ENCODE results near the gene UST.

UST gene

DNA sequence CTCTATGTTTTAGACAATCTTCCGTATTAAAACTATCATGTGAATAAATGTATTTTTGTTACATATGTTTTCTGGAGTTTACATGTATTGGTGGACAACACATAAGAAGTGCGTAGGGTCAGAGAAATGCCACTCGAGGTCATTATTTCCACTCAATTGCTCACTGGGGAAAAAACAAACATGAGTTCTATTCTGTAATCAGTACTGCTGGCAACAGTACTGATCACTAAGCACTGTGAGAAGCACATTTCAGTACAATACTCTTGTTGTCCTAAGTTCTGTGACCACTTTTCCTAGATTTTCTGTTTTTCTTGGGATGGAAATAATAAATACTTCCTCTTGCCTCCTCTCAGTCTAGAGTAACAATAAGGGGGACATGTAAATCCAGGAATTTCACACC, 44.5 kb downstream of the UST start:
- H3K9me3 ChIP-seq (replicated peaks in 1 of 2; ENCODE audit: control insufficient read depth in 2 of 2, insufficient read depth in 1 of 2, low read depth in 1 of 2, low read length in 2 of 2), result peaks cover 4 to 19% of the 10 kb centered on the region in 2 donors
- H2BK12ac ChIP-seq (ENCODE audit: low read length), result no peak overlapping the region
- H3K18ac ChIP-seq (ENCODE audit: low read length), result no peak overlapping the region
- no peak overlapping the region for H3K4me2 ChIP-seq (ENCODE audit: insufficient read depth, low read length, poor library complexity, severe bottlenecking)
- no peak overlapping the region for H2BK15ac ChIP-seq (ENCODE audit: low read length)
- no peaks in the 10 kb centered on the region for H3K27me3 ChIP-seq (ENCODE audit: control insufficient read depth in 3 of 3, insufficient read depth in 3 of 3, low read depth in 1 of 3, low read length in 3 of 3)
- H3K9ac ChIP-seq (ENCODE audit: low read depth, low read length, poor library complexity), result no peak overlapping the region
- no peaks in the 10 kb centered on the region for H3K79me1 ChIP-seq (ENCODE audit: low read depth, low read length)
- H2BK5ac ChIP-seq (ENCODE audit: low read length), result no peak overlapping the region
- peaks cover 0 to 7% of the 10 kb centered on the region in 2 donors for H3K4me1 ChIP-seq (ENCODE audit: control insufficient read depth in 2 of 2, insufficient read depth in 1 of 2, low read depth in 1 of 2, low read length in 2 of 2)
- DNase-seq (ENCODE audit: low spot score), result no peak
- H2AK5ac ChIP-seq (ENCODE audit: low read depth, low read length), result no peak overlapping the region
- no peak overlapping the region for H3K4ac ChIP-seq (ENCODE audit: low read length)
- no peak overlapping the region for H3K4me3 ChIP-seq (ENCODE audit: low read length in 2 of 2)
- no peak overlapping the region for H4K8ac ChIP-seq (ENCODE audit: low read depth, low read length)
- no peak overlapping the region for H3K23ac ChIP-seq (ENCODE audit: low read depth, low read length, poor library complexity)
- H2AFZ ChIP-seq (ENCODE audit: low read length), result no peak overlapping the region
- no peaks in the 10 kb centered on the region for H3K36me3 ChIP-seq (replicated peaks in 1 of 2; ENCODE audit: control insufficient read depth in 2 of 2, insufficient read depth in 2 of 2, low read length in 2 of 2)
- H4K91ac ChIP-seq (ENCODE audit: low read depth, low read length, poor library complexity), result no peak overlapping the region
- no peak overlapping the region for H3K14ac ChIP-seq (ENCODE audit: low read length)
- H2BK120ac ChIP-seq (ENCODE audit: low read depth, low read length), result no peak overlapping the region
- no peak overlapping the region for H3K27ac ChIP-seq (replicated peaks; ENCODE audit: low read length)
- no CpG with 5 or more reads among the region's 3 CpGs for WGBS, 2 donors (ENCODE audit: extremely low coverage in 2 of 2, insufficient read length in 2 of 2, insufficient replicate concordance in 1 of 2)

DNA sequence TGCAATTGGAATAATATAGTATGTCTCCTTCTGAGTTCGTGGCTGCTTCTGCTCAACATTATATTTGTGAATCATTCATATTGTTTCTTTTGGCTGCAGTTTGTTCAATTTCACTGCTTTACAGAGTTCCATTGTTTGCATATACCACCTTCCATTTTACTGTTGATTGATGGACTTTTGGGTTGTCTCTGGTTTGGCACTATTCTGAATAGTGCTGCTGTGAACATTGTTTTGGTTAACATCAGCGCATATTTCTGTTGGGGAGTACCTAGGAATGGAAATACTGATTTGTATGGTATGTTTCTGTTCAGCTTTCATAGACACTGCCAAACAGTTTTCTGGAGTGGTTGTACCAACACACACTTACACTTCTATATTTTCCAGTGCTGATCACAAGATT, 46.9 kb downstream of the UST start:
- Histone ChIP-seq H3K4me1 (ENCODE audit: control insufficient read depth in 2 of 2, insufficient read depth in 1 of 2, low read depth in 1 of 2, low read length in 2 of 2) (peaks cover 0 to 7% of the 10 kb centered on the region in 2 donors), H2AK5ac (ENCODE audit: low read depth, low read length) (no peak overlapping the region), H3K23ac (ENCODE audit: low read depth, low read length, poor library complexity) (no peak overlapping the region), H3K14ac (ENCODE audit: low read length) (no peak overlapping the region), H3K9ac (ENCODE audit: low read depth, low read length, poor library complexity) (no peak overlapping the region), H3K4me3 (ENCODE audit: low read length in 2 of 2) (no peak overlapping the region), H4K8ac (ENCODE audit: low read depth, low read length) (no peak overlapping the region), H3K4me2 (ENCODE audit: insufficient read depth, low read length, poor library complexity, severe bottlenecking) (no peak overlapping the region), H3K79me1 (ENCODE audit: low read depth, low read length) (no peaks in the 10 kb centered on the region), H3K36me3 (replicated peaks in 1 of 2; ENCODE audit: control insufficient read depth in 2 of 2, insufficient read depth in 2 of 2, low read length in 2 of 2) (no peaks in the 10 kb centered on the region), H2BK12ac (ENCODE audit: low read length) (no peak overlapping the region), H3K4ac (ENCODE audit: low read length) (no peak overlapping the region), H3K9me3 (replicated peaks in 1 of 2; ENCODE audit: control insufficient read depth in 2 of 2, insufficient read depth in 1 of 2, low read depth in 1 of 2, low read length in 2 of 2) (peaks cover 4 to 12% of the 10 kb centered on the region in 2 donors), H2BK120ac (ENCODE audit: low read depth, low read length) (no peak overlapping the region), H3K18ac (ENCODE audit: low read length) (no peak overlapping the region), H4K91ac (ENCODE audit: low read depth, low read length, poor library complexity) (no peak overlapping the region), H3K27ac (replicated peaks; ENCODE audit: low read length) (no peak overlapping the region), H2AFZ (ENCODE audit: low read length) (no peak overlapping the region), H3K27me3 (ENCODE audit: control insufficient read depth in 3 of 3, insufficient read depth in 3 of 3, low read depth in 1 of 3, low read length in 3 of 3) (no peaks in the 10 kb centered on the region), H2BK15ac (ENCODE audit: low read length) (no peak overlapping the region), H2BK5ac (ENCODE audit: low read length) (no peak overlapping the region)
- DNase-seq (ENCODE audit: low spot score), result no peak
- WGBS, 2 donors (ENCODE audit: extremely low coverage in 2 of 2, insufficient read length in 2 of 2, insufficient replicate concordance in 1 of 2), result no CpG with 5 or more reads among the region's 2 CpGs

DNA sequence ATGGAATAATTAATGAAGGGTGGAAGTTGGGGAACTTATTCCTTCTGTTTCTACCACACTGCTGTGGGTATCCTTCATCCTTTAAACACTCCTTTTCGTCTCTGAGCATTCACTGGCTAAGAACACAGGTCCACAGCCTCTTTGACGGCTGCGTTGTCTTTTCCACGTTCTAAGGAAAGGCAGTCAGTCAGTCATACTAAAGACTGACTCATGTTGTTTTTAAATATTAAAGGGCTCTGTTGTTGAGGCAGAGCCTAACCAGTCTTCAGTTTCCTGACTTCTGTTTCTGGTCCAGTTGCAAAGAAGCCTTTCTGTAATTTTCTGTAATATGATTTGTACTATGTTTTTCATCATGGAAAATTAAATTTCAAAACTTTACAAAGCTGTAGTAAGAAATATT, 48.0 kb downstream of the UST start:
- Histone ChIP-seq H2AFZ (ENCODE audit: low read length) (no peak overlapping the region), H3K23ac (ENCODE audit: low read depth, low read length, poor library complexity) (no peak overlapping the region), H2BK15ac (ENCODE audit: low read length) (no peak overlapping the region), H3K4ac (ENCODE audit: low read length) (no peak overlapping the region), H3K9me3 (replicated peaks in 1 of 2; ENCODE audit: control insufficient read depth in 2 of 2, insufficient read depth in 1 of 2, low read depth in 1 of 2, low read length in 2 of 2) (peaks cover 4 to 12% of the 10 kb centered on the region in 2 donors), H4K91ac (ENCODE audit: low read depth, low read length, poor library complexity) (no peak overlapping the region), H2AK5ac (ENCODE audit: low read depth, low read length) (no peak overlapping the region), H3K4me3 (ENCODE audit: low read length in 2 of 2) (no peak overlapping the region), H3K4me2 (ENCODE audit: insufficient read depth, low read length, poor library complexity, severe bottlenecking) (no peak overlapping the region), H3K27me3 (ENCODE audit: control insufficient read depth in 3 of 3, insufficient read depth in 3 of 3, low read depth in 1 of 3, low read length in 3 of 3) (no peaks in the 10 kb centered on the region), H4K8ac (ENCODE audit: low read depth, low read length) (no peak overlapping the region), H2BK5ac (ENCODE audit: low read length) (no peak overlapping the region), H3K27ac (replicated peaks; ENCODE audit: low read length) (no peak overlapping the region), H2BK12ac (ENCODE audit: low read length) (no peak overlapping the region), H2BK120ac (ENCODE audit: low read depth, low read length) (no peak overlapping the region), H3K9ac (ENCODE audit: low read depth, low read length, poor library complexity) (no peak overlapping the region), H3K18ac (ENCODE audit: low read length) (no peak overlapping the region), H3K79me1 (ENCODE audit: low read depth, low read length) (no peaks in the 10 kb centered on the region), H3K14ac (ENCODE audit: low read length) (no peak overlapping the region), H3K4me1 (ENCODE audit: control insufficient read depth in 2 of 2, insufficient read depth in 1 of 2, low read depth in 1 of 2, low read length in 2 of 2) (peaks cover 0 to 7% of the 10 kb centered on the region in 2 donors), H3K36me3 (replicated peaks in 1 of 2; ENCODE audit: control insufficient read depth in 2 of 2, insufficient read depth in 2 of 2, low read length in 2 of 2) (no peaks in the 10 kb centered on the region)
- no peak for DNase-seq (ENCODE audit: low spot score)
- no CpG with 5 or more reads among the region's 4 CpGs for WGBS, 2 donors (ENCODE audit: extremely low coverage in 2 of 2, insufficient read length in 2 of 2, insufficient replicate concordance in 1 of 2)

DNA sequence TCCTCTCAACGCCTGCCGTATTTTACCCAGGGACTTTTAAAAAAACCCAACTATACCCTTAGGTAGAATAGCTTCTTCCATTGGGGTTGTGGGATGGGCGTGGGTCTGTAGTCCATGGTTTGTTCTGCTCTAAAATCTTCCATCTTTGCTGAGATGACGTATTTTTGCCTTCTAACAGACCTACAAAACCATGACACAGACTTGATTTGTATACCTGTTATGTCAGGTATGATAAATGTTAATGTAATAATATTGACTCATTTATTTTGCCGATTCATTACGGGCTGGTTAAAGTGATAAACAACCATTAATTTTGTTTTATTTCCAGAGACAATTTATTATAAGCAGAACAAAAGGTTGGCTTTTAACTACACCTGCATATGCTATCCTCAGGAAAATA, 48.7 kb downstream of the UST start:
- Histone ChIP-seq H2BK5ac (ENCODE audit: low read length) (no peak overlapping the region), H4K91ac (ENCODE audit: low read depth, low read length, poor library complexity) (no peak overlapping the region), H2BK120ac (ENCODE audit: low read depth, low read length) (no peak overlapping the region), H3K79me1 (ENCODE audit: low read depth, low read length) (no peaks in the 10 kb centered on the region), H3K9ac (ENCODE audit: low read depth, low read length, poor library complexity) (no peak overlapping the region), H3K4me3 (ENCODE audit: low read length in 2 of 2) (no peak overlapping the region), H3K23ac (ENCODE audit: low read depth, low read length, poor library complexity) (no peak overlapping the region), H2BK12ac (ENCODE audit: low read length) (no peak overlapping the region), H2AFZ (ENCODE audit: low read length) (no peak overlapping the region), H2BK15ac (ENCODE audit: low read length) (no peak overlapping the region), H2AK5ac (ENCODE audit: low read depth, low read length) (no peak overlapping the region), H4K8ac (ENCODE audit: low read depth, low read length) (no peak overlapping the region), H3K4me1 (ENCODE audit: control insufficient read depth in 2 of 2, insufficient read depth in 1 of 2, low read depth in 1 of 2, low read length in 2 of 2) (peaks cover 0 to 2% of the 10 kb centered on the region in 2 donors), H3K4me2 (ENCODE audit: insufficient read depth, low read length, poor library complexity, severe bottlenecking) (no peak overlapping the region), H3K18ac (ENCODE audit: low read length) (no peak overlapping the region), H3K27me3 (ENCODE audit: control insufficient read depth in 3 of 3, insufficient read depth in 3 of 3, low read depth in 1 of 3, low read length in 3 of 3) (no peaks in the 10 kb centered on the region), H3K4ac (ENCODE audit: low read length) (no peak overlapping the region), H3K14ac (ENCODE audit: low read length) (no peak overlapping the region), H3K9me3 (replicated peaks in 1 of 2; ENCODE audit: control insufficient read depth in 2 of 2, insufficient read depth in 1 of 2, low read depth in 1 of 2, low read length in 2 of 2) (peaks cover 4 to 12% of the 10 kb centered on the region in 2 donors), H3K36me3 (replicated peaks in 1 of 2; ENCODE audit: control insufficient read depth in 2 of 2, insufficient read depth in 2 of 2, low read length in 2 of 2) (no peaks in the 10 kb centered on the region), H3K27ac (replicated peaks; ENCODE audit: low read length) (no peak overlapping the region)
- DNase-seq (ENCODE audit: low spot score), result no peak
- WGBS, 2 donors (ENCODE audit: extremely low coverage in 2 of 2, insufficient read length in 2 of 2, insufficient replicate concordance in 1 of 2), result no CpG with 5 or more reads among the region's 6 CpGs
